22Rv1 (cell line): ENCODE measurements around the gene ODAD2.

Experiments used
- H3K27ac ChIP-seq: fragments of 450-650 bp; 2 replicates; pipeline ENCODE4 v1.5.1; 2017
- CTCF ChIP-seq: fragments of 450-650 bp; IDR thresholded peaks from 2 replicates; pipeline ENCODE4 v1.5.1; 2017; ENCODE audit warnings: mild to moderate bottlenecking
- ZFX ChIP-seq: fragments of 450-650 bp; IDR thresholded peaks from 2 replicates; pipeline ENCODE4 v1.6.1; 2017; ENCODE audit warnings: antibody characterized with exemption, borderline replicate concordance

ODAD2 gene

DNA sequence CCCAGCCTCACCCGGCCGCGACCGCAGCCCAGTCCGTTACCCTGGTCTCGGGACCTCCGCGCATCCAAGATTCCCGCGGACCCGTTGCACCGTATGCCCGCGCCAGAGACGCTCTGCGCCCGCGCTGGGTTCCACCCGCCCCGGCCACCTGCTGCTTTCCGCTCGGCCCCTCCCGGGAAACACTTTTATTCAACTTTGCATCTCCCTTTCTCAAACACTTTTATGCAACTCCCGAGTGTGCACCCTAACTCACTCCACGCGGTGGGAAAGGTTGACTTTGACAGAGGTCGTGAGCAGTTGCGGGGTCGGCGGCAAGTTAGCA is at the start of gene ODAD2:
Gene ODAD2 (minus strand): TSS at position 126 of the 322 bp plus-strand sequence. CDS start 3,937 bp downstream, outside the sequence.
- no peak within 1 kb of the TSS for H3K27ac ChIP-seq
- no peak for TF ChIP-seq ZFX

- no peak overlapping the region for H3K27ac ChIP-seq
- no peak for TF ChIP-seq ZFX
- no peak for TF ChIP-seq CTCF
Observed at GRCh38 chr10:28047061-28047460, 48.2 kb upstream of the ODAD2 start.

- TF ChIP-seq CTCF (no peak), ZFX (no peak)
- no peak overlapping the region for H3K27ac ChIP-seq
Observed at GRCh38 chr10:28046579-28046978, 47.7 kb upstream of the ODAD2 start.

GRCh38 chr10:28043941-28044340 is 45.1 kb upstream of the ODAD2 start:
- TF ChIP-seq ZFX (no peak), CTCF (no peak)
- H3K27ac ChIP-seq: no peak overlapping the region

DNA sequence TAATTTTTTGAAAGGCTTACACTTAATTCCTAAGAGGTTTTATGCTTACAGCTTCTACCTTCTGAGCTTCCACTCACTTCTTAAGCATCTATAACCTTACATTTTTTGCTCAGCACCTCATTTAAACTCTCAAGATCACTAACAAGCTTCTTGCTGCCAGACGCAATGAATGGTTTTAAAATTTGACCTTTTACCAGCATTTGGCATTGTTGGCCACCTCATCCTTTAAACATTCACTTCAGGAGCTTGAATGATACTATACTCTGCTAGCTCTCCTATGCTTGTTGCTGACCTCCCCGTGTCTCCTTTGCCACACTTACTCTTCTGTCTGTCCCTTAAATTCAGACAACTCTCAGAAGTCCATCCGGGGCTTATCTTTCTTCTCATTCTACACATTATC is 37.7 kb upstream of the ODAD2 start:
- no peak overlapping the region for H3K27ac ChIP-seq
- TF ChIP-seq ZFX (no peak), CTCF (no peak)

- no peak for TF ChIP-seq ZFX
- TF ChIP-seq CTCF: no peak
- no peak overlapping the region for H3K27ac ChIP-seq
Observed at GRCh38 chr10:28020993-28021982, 22.4 kb upstream of the ODAD2 start.

DNA sequence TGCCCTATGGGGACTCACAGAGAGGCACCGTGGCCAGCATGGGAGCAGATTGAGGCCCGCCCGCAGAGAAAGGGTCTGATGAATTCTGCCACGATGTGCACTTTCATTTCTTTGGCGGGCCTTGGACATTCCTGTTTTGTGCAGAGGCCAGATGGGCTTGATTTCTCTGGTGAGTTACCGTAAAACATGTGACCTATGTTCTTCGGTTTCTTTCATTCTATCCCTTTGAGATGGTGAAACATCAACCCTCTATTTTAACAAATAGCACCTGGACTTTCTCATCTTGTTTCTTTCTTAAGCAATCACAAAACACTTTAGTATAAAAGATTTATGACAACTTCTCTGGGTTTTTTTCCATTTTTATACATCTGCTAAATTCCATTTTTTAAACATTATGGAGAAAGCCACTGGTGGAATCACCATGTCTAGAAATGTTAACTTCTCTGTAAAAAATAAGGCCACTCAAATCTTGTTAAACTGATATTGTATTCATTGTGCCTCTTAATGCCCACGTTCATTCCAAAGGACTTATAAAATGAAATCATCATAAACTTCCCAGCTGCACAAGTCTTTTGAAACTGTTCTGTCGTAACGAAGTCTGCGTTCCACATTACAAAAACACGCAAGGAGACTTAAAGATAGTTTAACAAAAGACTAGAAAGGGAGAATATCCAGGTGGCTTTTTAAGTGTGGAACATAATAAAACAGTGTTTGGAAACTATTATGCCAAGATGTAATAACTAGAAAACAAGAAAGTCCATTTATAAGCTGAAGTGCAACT is 21.4 kb upstream of the ODAD2 start:
- TF ChIP-seq CTCF (no peak), ZFX (no peak)
- no peak overlapping the region for H3K27ac ChIP-seq
